H1 (cell line): ENCODE results near the gene LBR. TPM values are rescaled to one million over a fixed set of nuclear protein-coding genes. Genes with fewer than 3 reads are reported as not detected.

ENCODE experiments used
- CHD7 ChIP-seq: fragments of 300-600 bp; sonication (generic); IDR thresholded peaks from 2 replicates; pipeline ENCODE4 v1.7.1; 2012; ENCODE audit warnings: low read length, moderate library complexity, mild to moderate bottlenecking, inconsistent platforms; ENCODE audit not compliant: insufficient replicate concordance
- polyA plus RNA-seq, 7 experiments: library from polyadenylated mRNA; depleted of rRNA in 3 of 7; stranded (reverse) in 5 of 7; unstranded in 2 of 7; fragments of >200 nt in 5 of 7; fragments of 200-250 nt in 2 of 7; gene quantifications; 1 replicate in 5 of 7; 2 replicates in 1 of 7; 4 replicates in 1 of 7; pipeline versions ENCODE4 v1.2.1 to v1.2.3, GENCODE V29; 2011 to 2013; ENCODE audit warnings: missing spikeins in 2 of 7, mixed read lengths in 2 of 7
- total RNA-seq: library from RNA; stranded (reverse); fragmentation: NEBNext Ultra II Directional; extraction: Animal tissue kit (Norgen Biotek cat#: 25700); gene quantifications from 2 replicates; pipeline ENCODE4 v1.2.1, GENCODE V29; 2021

LBR gene
- total and polyA plus RNA-seq, 2 of the 8 experiments (the other 6 are each of a cell fraction or from before 2014, with no cell fraction given) = 32.1 to 89.8 TPM

GRCh38 chr1:225413708-225414375 is 14.0 kb downstream of the LBR start (continued):
- TF ChIP-seq CHD7 = no peak
